DND-41 (cell line): ENCODE measurements around the gene TPPP3.

Experiments used
- EZH2 ChIP-seq: IDR thresholded peaks from 3 replicates; pipeline ENCODE4 v1.6.1; 2012; ENCODE audit warnings: borderline replicate concordance, low read depth, mild to moderate bottlenecking, moderate library complexity, low read length, inconsistent platforms; ENCODE audit not compliant: severe bottlenecking
- TF ChIP-seq, protein P1 (sequence below): IDR thresholded peaks from 2 replicates; pipeline ENCODE4 v1.5.1; 2012; ENCODE audit warnings: borderline replicate concordance, low read length, moderate library complexity, mild to moderate bottlenecking; ENCODE audit not compliant: poor library complexity, severe bottlenecking; ENCODE audit errors: extremely low read depth

DNA sequence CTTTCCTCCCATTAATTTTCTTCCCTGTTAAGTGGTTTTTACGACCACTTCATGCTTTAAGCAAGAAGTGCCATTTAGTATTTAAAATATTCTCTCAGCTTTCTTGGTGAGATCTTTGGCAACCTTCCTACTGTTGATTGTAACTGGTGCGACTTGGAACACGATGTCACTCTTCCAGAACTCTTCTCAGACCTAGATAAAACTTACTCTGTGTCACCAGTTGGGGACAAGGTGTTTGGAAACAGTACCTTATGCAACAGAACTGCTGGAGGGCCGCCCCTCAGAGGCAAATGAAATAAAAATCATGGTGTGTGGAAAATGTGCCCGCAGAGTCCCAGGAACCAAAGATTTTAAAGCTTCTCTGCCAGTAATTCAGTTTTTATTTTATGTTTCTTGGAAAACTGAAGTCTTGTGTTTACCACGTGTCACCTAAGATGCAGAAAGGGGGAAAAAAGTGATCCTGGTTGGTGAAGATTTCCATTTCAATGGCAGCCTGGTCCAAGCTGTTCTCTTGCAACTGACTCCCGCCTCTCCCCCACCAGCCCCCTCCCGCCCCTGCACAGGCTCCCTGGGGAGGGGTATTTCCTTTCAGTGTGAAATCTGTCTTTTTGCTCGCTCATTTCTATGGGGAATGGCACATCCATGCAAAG is 30.4 kb upstream of the TPPP3 start:
- TF ChIP-seq, protein P1, sequence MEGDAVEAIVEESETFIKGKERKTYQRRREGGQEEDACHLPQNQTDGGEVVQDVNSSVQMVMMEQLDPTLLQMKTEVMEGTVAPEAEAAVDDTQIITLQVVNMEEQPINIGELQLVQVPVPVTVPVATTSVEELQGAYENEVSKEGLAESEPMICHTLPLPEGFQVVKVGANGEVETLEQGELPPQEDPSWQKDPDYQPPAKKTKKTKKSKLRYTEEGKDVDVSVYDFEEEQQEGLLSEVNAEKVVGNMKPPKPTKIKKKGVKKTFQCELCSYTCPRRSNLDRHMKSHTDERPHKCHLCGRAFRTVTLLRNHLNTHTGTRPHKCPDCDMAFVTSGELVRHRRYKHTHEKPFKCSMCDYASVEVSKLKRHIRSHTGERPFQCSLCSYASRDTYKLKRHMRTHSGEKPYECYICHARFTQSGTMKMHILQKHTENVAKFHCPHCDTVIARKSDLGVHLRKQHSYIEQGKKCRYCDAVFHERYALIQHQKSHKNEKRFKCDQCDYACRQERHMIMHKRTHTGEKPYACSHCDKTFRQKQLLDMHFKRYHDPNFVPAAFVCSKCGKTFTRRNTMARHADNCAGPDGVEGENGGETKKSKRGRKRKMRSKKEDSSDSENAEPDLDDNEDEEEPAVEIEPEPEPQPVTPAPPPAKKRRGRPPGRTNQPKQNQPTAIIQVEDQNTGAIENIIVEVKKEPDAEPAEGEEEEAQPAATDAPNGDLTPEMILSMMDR, result no peak
- TF ChIP-seq EZH2, result no peak
